Measurements from ENCODE around the gene INTS3.
"Not testable (repeated sequence)": the region's sequence is repeated elsewhere in the genome, so short reads cannot be mapped to it uniquely, and the experiment has no call there.

Gene INTS3

GRCh38 chr1:153711026-153711425 lies 16.8 kb upstream of the INTS3 start:
- no peak for DNase-seq (ENCODE audit: low read depth)

GRCh38 chr1:153716211-153716610 lies 11.6 kb upstream of the INTS3 start:
- DNase-seq (ENCODE audit: low read depth), result not testable (repeated sequence)

GRCh38 chr1:153717330-153717729 lies 10.5 kb upstream of the INTS3 start:
- DNase-seq (ENCODE audit: low read depth), result no peak

GRCh38 chr1:153723687-153724086 lies 4.2 kb upstream of the INTS3 start:
- DNase-seq (ENCODE audit: low read depth), result no peak

- not testable (repeated sequence) for DNase-seq (ENCODE audit: low read depth)
Observed at GRCh38 chr1:153724634-153725033, 3.2 kb upstream of the INTS3 start.

DNA sequence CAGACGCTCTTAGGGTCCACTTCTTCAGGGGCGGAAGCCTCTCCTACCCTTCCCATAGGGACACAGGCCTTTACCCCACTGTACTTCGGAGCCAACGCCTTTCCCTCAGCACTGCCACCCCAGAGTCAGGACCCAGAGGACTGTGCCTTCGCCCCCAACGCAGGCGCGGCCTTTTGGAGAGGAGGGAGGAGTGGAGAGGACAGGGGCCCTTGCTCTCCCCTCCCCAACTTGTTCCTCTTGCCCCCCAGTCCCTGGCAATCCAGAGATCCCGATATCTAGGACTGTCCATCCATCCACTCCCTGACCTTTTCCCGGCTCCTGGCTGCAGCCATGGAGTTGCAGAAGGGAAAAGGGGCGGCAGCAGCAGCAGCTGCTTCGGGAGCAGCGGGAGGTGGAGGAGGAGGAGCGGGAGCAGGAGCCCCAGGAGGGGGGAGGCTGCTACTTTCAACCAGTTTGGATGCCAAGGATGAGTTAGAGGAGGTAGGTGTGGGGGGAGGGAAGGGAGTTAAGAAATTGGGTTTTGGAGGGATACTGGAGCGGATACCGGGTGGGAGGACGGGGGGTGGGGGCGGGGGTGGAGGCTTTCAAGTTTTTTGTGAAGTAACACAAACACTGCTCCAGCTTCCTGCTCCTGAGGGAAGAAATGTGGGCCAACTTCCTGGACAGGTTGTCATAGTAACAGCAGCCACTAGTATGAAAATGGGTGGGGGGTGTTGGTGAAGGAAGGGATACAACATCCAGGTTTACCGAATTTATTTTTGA lies 636 bp downstream of the INTS3 start:
- DNase-seq (ENCODE audit: low read depth), result peak; percentile 47

GRCh38 chr1:153730468-153730988 lies 2.7 kb downstream of the INTS3 start:
- DNase-seq (ENCODE audit: low read depth), result no peak

DNA sequence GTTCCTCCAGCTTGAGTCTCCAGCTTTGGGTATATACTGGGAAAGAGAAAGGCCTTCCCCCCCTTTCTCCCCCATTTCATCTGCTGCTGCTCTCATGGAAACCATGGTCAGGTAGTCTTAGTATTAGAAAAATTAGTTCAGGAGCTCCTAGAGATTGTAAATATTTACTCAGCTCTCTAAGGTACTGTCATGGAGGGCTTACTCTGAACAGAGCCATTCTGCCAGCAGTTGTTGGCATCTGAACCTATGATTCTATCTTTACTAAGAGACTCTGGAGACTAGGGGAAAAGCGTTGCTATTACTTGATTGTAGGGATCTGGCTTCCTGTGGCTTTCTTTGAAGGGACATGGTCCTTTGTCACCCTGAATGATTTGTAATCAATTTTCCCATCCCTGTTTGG lies 6.1 kb downstream of the INTS3 start:
- DNase-seq (ENCODE audit: low read depth), result no peak

DNA sequence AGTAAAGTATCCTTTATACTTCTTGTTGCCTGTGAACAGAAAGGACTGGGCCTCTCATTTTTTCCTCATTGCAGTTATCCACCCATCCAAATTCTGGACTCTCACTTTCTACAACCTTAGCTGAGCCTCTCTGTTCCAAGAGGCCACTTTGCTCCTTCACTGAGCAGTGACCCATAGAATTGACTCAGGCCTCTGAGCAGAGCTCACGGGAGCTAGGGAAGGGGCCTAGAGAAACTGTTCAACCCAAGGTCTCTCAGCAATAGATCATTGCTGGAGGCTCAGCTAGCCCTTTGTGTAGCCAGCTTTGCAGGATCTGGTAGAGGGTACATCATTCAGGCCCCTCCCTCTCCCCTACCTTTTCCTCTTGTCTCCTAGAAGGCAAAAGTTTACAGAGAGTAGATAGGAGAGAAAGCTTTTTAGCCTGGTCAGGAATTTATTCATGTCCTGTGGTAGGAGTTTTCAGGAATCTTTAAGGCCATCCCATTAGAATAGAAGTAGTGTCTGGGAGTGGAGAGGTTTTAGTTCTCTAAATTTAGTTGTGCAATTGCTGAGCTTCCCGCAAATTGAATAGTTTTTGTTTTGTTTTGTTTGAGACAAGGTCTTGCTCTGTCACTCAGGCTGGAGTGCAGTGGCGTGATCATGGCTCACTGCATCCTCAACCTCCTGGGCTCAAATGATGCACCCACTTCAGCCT lies 6.7 kb downstream of the INTS3 start:
- no peak for DNase-seq (ENCODE audit: low read depth)

- no peak for DNase-seq (ENCODE audit: low read depth)
Observed at GRCh38 chr1:153735090-153735420, 7.2 kb downstream of the INTS3 start.

GRCh38 chr1:153741986-153742385 lies 14.1 kb downstream of the INTS3 start:
- no peak for DNase-seq (ENCODE audit: low read depth)

GRCh38 chr1:153742411-153743142 lies 14.7 kb downstream of the INTS3 start:
- DNase-seq (ENCODE audit: low read depth), result peak; percentile 88

DNA sequence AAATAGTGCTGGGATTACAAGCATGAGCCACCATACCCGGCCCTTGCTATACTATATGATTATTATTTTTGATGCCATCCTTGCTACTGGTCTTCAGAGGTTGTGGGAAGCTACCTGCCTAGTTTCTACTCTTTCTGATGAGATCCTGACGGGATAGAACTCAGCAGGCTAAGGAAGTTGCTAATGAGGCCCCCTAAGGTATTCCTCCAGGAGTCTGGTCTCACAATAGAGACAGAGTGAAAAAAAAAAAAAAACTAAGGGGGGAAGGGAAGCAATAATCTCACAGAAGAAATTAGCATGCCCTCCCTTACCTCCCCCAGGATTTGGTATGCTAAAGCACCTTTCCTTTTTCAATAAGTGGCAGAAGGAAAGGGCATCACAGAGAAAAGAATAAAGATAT lies 17.6 kb downstream of the INTS3 start:
- DNase-seq (ENCODE audit: low read depth), result no peak

- no peak for DNase-seq (ENCODE audit: low read depth)
Observed at GRCh38 chr1:153746174-153746573, 18.3 kb downstream of the INTS3 start.

DNA sequence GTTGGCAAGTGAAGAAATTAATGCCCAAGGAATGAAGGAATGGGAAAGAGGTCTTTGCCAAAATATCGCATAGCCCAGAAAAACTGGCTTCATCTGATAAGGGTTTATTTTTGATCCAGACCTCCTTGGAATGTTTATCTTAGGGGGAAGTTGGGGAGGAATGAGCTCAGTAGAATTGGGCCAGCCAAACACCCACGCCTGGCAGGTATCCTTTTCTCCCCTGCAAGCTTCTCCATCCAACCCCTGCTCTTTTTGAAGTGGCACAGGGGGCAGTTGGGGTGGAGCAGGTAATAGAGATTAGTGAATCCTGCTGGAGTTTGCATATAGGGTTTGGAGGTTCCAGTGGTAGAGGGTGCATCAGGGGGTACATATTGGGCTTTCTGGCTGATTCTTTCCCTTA lies 21.1 kb downstream of the INTS3 start:
- DNase-seq (ENCODE audit: low read depth), result no peak

GRCh38 chr1:153749408-153750005 lies 21.7 kb downstream of the INTS3 start:
- DNase-seq (ENCODE audit: low read depth), result peak; percentile 71

DNA sequence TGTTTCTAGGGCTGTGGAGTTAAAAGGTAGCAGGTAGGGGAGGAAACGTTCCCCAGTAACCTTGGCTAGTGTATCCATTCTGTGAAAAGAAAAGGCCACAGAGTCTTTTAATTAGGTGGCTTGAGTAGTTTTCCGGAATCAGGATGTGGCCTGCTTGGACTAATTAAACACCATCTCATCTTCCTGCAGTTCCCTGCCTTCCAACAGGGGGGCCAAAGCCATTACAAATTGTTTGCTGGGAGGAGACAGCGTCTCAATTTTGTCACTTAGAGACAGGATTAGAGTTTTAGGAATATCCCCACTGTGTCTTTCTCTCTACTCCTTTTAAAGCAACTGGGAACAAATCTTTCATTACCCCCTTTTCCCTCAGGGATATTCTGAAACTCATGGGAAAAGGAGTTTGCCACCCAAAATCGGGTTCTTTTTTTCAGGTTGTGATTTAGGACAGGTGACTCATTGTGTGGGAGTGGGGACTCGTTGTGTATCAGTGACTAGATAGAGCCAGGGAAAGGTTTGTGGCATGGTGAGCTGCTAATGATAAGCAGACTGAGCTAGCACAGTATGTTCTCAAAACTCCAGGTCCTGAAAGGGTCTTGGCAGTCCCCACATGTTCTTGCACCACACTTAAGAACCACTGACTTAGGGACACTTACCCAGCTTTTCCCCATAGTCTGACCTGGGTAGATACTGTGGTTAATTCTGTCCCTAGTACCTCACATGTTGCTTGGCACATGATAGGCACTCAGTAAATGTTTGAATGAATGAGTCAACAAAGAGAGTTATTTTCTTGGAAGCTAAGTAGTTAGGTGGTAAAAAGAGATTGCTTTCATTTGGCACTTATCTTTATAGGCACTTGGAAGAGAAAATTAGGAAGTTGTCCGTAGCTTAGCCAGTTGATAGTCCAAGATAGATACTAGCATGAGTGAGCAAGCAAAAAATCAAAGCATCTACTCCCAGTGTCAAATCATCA lies 22.5 kb downstream of the INTS3 start:
- peak; percentile 66 for DNase-seq (ENCODE audit: low read depth)

GRCh38 chr1:153752072-153752471 lies 24.2 kb downstream of the INTS3 start:
- DNase-seq (ENCODE audit: low read depth), result peak; percentile 45

- DNase-seq (ENCODE audit: low read depth), result peak; percentile 97
Observed at GRCh38 chr1:153752571-153753195, 24.8 kb downstream of the INTS3 start.

GRCh38 chr1:153754266-153754665 lies 26.4 kb downstream of the INTS3 start:
- no peak for DNase-seq (ENCODE audit: low read depth)

DNA sequence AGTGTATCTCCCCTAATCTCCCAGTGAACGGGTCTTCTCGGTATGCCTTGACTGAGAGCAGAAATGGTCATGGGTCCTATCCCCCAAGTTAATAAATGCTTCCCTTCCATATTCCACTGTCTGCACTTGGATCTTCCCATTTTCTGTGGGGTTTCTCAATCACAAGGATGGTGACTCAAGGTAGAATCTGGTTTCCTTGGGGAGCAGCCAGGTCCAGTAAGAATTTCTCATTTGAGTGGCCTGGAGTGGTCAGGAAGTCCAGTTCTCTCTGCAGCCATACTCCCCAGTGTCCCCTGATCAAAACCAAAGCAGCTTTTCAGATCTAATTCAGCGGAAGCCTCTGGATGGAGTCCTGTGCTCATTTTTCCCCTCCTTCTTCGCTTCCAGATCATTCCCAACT lies 32.6 kb downstream of the INTS3 start:
- peak; percentile 76 for DNase-seq (ENCODE audit: low read depth)

Data from amniotic epithelial cell (primary cell).